ENCODE data around the gene RBM39.
"Not testable (repeated sequence)": the region's sequence is repeated elsewhere in the genome, so short reads cannot be mapped to it uniquely, and the experiment has no call there.

Gene RBM39

DNA sequence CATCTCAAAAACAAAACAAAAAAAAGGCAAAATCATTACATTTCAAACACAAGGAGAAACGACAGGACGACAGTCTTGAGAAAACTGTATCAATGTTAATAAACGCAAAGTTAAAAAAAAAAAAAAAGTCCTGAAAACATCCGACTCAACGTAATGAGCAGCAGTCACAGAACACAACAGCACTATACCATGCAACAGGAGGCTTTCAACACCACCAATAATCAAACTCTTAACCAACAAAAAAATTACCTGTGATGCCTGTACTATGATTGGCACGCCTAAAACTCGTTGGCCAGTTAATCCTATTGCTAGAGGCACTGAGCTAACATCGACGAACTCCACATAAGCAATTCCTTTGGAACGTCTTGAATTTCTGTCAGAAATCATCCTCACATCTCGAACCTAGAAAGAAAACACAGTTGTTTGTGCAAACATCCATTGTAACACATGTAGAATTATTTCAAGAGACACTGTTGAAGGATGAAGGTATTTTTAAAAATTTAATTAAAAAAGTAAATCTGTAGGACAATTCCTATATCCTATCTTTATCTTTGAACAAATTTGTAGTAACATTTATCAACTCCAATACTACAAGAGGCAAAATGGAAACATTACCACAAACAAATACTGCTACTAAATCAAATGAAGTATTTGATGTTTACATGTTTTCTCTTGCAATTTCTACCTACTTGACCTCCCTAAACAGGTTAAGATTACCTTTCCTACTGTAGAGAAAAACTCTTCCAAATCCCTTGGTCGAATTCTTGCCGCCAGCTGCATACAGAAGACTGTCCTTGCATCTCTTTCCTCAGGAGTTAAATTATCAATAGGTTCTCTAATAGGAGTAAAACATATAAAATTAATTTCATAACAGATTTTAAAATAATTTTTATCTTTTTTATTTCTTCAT, 17.5 kb downstream of the RBM39 start:
- Histone ChIP-seq H3K27ac (replicated peaks; ENCODE audit: low read length) (no peak overlapping the region), H3K4me3 (ENCODE audit: low read length in 2 of 2) (no peak overlapping the region), H3K9me3 (replicated peaks in 1 of 2; ENCODE audit: control insufficient read depth in 2 of 2, insufficient read depth in 1 of 2, low read depth in 1 of 2, low read length in 2 of 2) (no peaks in the 10 kb centered on the region), H3K4ac (ENCODE audit: low read length) (no peak overlapping the region), H3K79me1 (ENCODE audit: low read depth, low read length) (peaks cover 5% of the 10 kb centered on the region), H3K4me1 (ENCODE audit: control insufficient read depth in 2 of 2, insufficient read depth in 1 of 2, low read depth in 1 of 2, low read length in 2 of 2) (no peaks in the 10 kb centered on the region), H3K4me2 (ENCODE audit: insufficient read depth, low read length, poor library complexity, severe bottlenecking) (no peak overlapping the region), H4K8ac (ENCODE audit: low read depth, low read length) (no peak overlapping the region), H2AK5ac (ENCODE audit: low read depth, low read length) (no peak overlapping the region), H2BK5ac (ENCODE audit: low read length) (no peak overlapping the region), H3K9ac (ENCODE audit: low read depth, low read length, poor library complexity) (no peak overlapping the region), H2BK15ac (ENCODE audit: low read length) (no peak overlapping the region), H3K14ac (ENCODE audit: low read length) (no peak overlapping the region), H4K91ac (ENCODE audit: low read depth, low read length, poor library complexity) (no peak overlapping the region), H2BK120ac (ENCODE audit: low read depth, low read length) (no peak overlapping the region), H3K36me3 (replicated peaks in 1 of 2; ENCODE audit: control insufficient read depth in 2 of 2, insufficient read depth in 2 of 2, low read length in 2 of 2) (peaks cover 57 to 97% of the 10 kb centered on the region in 2 donors), H3K18ac (ENCODE audit: low read length) (no peak overlapping the region), H2BK12ac (ENCODE audit: low read length) (no peak overlapping the region), H3K23ac (ENCODE audit: low read depth, low read length, poor library complexity) (no peak overlapping the region), H2AFZ (ENCODE audit: low read length) (no peak overlapping the region), H3K27me3 (ENCODE audit: control insufficient read depth in 3 of 3, insufficient read depth in 3 of 3, low read depth in 1 of 3, low read length in 3 of 3) (no peaks in the 10 kb centered on the region)
- no peak for DNase-seq (ENCODE audit: low spot score)
- no CpG with 5 or more reads among the region's 13 CpGs for WGBS, 2 donors (ENCODE audit: extremely low coverage in 2 of 2, insufficient read length in 2 of 2, insufficient replicate concordance in 1 of 2)

DNA sequence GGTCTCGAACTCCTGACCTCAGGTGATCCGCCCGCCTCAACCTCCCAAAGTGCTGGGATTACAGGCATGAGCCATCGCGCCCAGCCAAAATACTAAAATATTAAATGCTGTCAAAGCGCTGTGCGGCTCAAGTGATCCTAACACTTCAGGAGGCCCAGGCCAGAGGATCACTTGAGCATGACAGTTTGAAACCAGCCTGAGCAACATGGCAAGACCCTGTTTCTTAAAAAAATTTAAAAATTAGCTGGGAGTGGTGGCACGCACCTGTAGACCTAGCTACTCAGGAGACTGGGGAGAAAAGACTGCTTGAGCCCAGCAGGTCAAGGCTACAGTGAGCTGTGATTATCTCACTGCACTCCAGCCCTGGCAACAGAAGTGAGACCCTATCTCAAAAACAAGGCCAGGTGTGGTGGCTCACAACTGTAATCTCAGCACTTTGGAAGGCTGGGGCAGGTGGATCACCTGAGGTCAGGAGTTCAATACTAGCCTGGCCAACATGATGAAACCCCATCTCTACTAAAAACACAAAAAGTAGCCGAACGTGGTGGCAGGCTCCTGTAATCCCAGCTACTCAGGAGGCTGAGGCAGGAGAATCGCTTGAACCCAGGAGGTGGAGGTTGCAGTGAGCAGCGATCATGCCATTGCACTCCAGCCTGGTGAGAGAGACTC, 18.3 kb downstream of the RBM39 start:
- H3K18ac ChIP-seq (ENCODE audit: low read length); H4K91ac ChIP-seq (ENCODE audit: low read depth, low read length, poor library complexity); H4K8ac ChIP-seq (ENCODE audit: low read depth, low read length); H2BK5ac ChIP-seq (ENCODE audit: low read length); H2BK15ac ChIP-seq (ENCODE audit: low read length); H3K9me3 ChIP-seq (replicated peaks in 1 of 2; ENCODE audit: control insufficient read depth in 2 of 2, insufficient read depth in 1 of 2, low read depth in 1 of 2, low read length in 2 of 2); H3K23ac ChIP-seq (ENCODE audit: low read depth, low read length, poor library complexity); H2BK120ac ChIP-seq (ENCODE audit: low read depth, low read length); H2AFZ ChIP-seq (ENCODE audit: low read length); H2AK5ac ChIP-seq (ENCODE audit: low read depth, low read length); H3K14ac ChIP-seq (ENCODE audit: low read length); H3K27ac ChIP-seq (replicated peaks; ENCODE audit: low read length); H3K4me2 ChIP-seq (ENCODE audit: insufficient read depth, low read length, poor library complexity, severe bottlenecking); DNase-seq (ENCODE audit: low spot score); H2BK12ac ChIP-seq (ENCODE audit: low read length); H3K27me3 ChIP-seq (ENCODE audit: control insufficient read depth in 3 of 3, insufficient read depth in 3 of 3, low read depth in 1 of 3, low read length in 3 of 3); H3K4ac ChIP-seq (ENCODE audit: low read length); H3K79me1 ChIP-seq (ENCODE audit: low read depth, low read length); H3K9ac ChIP-seq (ENCODE audit: low read depth, low read length, poor library complexity); H3K4me1 ChIP-seq (ENCODE audit: control insufficient read depth in 2 of 2, insufficient read depth in 1 of 2, low read depth in 1 of 2, low read length in 2 of 2); H3K4me3 ChIP-seq (ENCODE audit: low read length in 2 of 2): not testable (repeated sequence)
- no CpG with 5 or more reads among the region's 12 CpGs for WGBS, 2 donors (ENCODE audit: extremely low coverage in 2 of 2, insufficient read length in 2 of 2, insufficient replicate concordance in 1 of 2)
- peaks cover 60 to 97% of the 10 kb centered on the region in 2 donors for H3K36me3 ChIP-seq (replicated peaks in 1 of 2; ENCODE audit: control insufficient read depth in 2 of 2, insufficient read depth in 2 of 2, low read length in 2 of 2)

DNA sequence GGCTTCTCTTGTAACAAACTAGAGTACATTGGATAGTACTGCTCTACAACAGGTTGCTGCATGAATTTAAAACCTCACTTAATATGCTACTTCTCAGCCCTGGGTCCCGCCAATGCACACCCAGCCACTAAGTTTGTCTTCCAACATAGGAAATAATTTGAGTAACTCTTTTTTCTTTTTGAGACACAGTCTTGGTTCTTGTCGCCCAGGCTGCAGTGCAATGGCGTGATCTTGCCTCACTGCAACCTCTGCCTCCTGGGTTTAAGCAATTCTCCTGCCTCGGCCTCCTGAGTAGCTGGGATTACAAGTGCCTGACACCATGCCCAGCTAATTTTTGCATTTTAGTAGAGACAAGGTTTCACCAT, 18.8 kb downstream of the RBM39 start:
- WGBS, 2 donors (ENCODE audit: extremely low coverage in 2 of 2, insufficient read length in 2 of 2, insufficient replicate concordance in 1 of 2) = no CpG with 5 or more reads among the region's 4 CpGs
- not testable (repeated sequence) for H3K23ac ChIP-seq (ENCODE audit: low read depth, low read length, poor library complexity); H4K8ac ChIP-seq (ENCODE audit: low read depth, low read length); H2BK5ac ChIP-seq (ENCODE audit: low read length); H2AFZ ChIP-seq (ENCODE audit: low read length); H3K27me3 ChIP-seq (ENCODE audit: control insufficient read depth in 3 of 3, insufficient read depth in 3 of 3, low read depth in 1 of 3, low read length in 3 of 3); H3K4me2 ChIP-seq (ENCODE audit: insufficient read depth, low read length, poor library complexity, severe bottlenecking); H3K4me1 ChIP-seq (ENCODE audit: control insufficient read depth in 2 of 2, insufficient read depth in 1 of 2, low read depth in 1 of 2, low read length in 2 of 2); H3K9ac ChIP-seq (ENCODE audit: low read depth, low read length, poor library complexity); H2BK12ac ChIP-seq (ENCODE audit: low read length); H4K91ac ChIP-seq (ENCODE audit: low read depth, low read length, poor library complexity); H3K27ac ChIP-seq (replicated peaks; ENCODE audit: low read length); H3K9me3 ChIP-seq (replicated peaks in 1 of 2; ENCODE audit: control insufficient read depth in 2 of 2, insufficient read depth in 1 of 2, low read depth in 1 of 2, low read length in 2 of 2); H3K4ac ChIP-seq (ENCODE audit: low read length); H3K14ac ChIP-seq (ENCODE audit: low read length); H2AK5ac ChIP-seq (ENCODE audit: low read depth, low read length); DNase-seq (ENCODE audit: low spot score); H2BK120ac ChIP-seq (ENCODE audit: low read depth, low read length); H3K79me1 ChIP-seq (ENCODE audit: low read depth, low read length); H2BK15ac ChIP-seq (ENCODE audit: low read length); H3K4me3 ChIP-seq (ENCODE audit: low read length in 2 of 2); H3K18ac ChIP-seq (ENCODE audit: low read length)
- peaks cover 60 to 97% of the 10 kb centered on the region in 2 donors for H3K36me3 ChIP-seq (replicated peaks in 1 of 2; ENCODE audit: control insufficient read depth in 2 of 2, insufficient read depth in 2 of 2, low read length in 2 of 2)

DNA sequence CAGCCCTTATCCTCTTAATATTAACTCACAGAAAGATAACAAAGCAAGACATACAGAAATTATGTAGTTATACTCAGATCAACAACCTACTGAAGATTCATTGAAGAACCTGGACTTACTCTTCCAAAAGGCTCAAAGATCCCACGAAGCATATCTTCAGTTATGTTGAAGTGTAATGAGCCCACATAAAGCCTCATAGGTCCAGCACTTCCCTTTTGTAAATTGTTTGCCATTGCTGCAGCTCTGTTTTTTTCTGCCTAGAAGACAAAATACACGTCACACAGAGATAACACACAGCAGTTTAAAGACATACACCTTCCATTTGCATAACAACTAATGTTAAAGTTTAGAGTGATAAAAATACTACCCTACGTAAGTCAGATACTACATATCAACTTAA, 20.4 kb downstream of the RBM39 start:
- H2BK12ac ChIP-seq (ENCODE audit: low read length) = no peak overlapping the region
- no peak overlapping the region for H3K4ac ChIP-seq (ENCODE audit: low read length)
- no peak overlapping the region for H3K4me3 ChIP-seq (ENCODE audit: low read length in 2 of 2)
- WGBS, 2 donors (ENCODE audit: extremely low coverage in 2 of 2, insufficient read length in 2 of 2, insufficient replicate concordance in 1 of 2) = no CpG with 5 or more reads among the region's 3 CpGs
- H4K8ac ChIP-seq (ENCODE audit: low read depth, low read length) = no peak overlapping the region
- no peak overlapping the region for H3K9ac ChIP-seq (ENCODE audit: low read depth, low read length, poor library complexity)
- peaks cover 11% of the 10 kb centered on the region for H3K79me1 ChIP-seq (ENCODE audit: low read depth, low read length)
- H2BK5ac ChIP-seq (ENCODE audit: low read length) = no peak overlapping the region
- H3K4me1 ChIP-seq (ENCODE audit: control insufficient read depth in 2 of 2, insufficient read depth in 1 of 2, low read depth in 1 of 2, low read length in 2 of 2) = no peaks in the 10 kb centered on the region
- no peaks in the 10 kb centered on the region for H3K27me3 ChIP-seq (ENCODE audit: control insufficient read depth in 3 of 3, insufficient read depth in 3 of 3, low read depth in 1 of 3, low read length in 3 of 3)
- no peaks in the 10 kb centered on the region for H3K9me3 ChIP-seq (replicated peaks in 1 of 2; ENCODE audit: control insufficient read depth in 2 of 2, insufficient read depth in 1 of 2, low read depth in 1 of 2, low read length in 2 of 2)
- DNase-seq (ENCODE audit: low spot score) = no peak
- no peak overlapping the region for H3K4me2 ChIP-seq (ENCODE audit: insufficient read depth, low read length, poor library complexity, severe bottlenecking)
- H2BK15ac ChIP-seq (ENCODE audit: low read length) = no peak overlapping the region
- H2AFZ ChIP-seq (ENCODE audit: low read length) = no peak overlapping the region
- H3K27ac ChIP-seq (replicated peaks; ENCODE audit: low read length) = no peak overlapping the region
- no peak overlapping the region for H3K14ac ChIP-seq (ENCODE audit: low read length)
- H3K18ac ChIP-seq (ENCODE audit: low read length) = no peak overlapping the region
- H4K91ac ChIP-seq (ENCODE audit: low read depth, low read length, poor library complexity) = no peak overlapping the region
- peaks cover 60 to 99% of the 10 kb centered on the region in 2 donors for H3K36me3 ChIP-seq (replicated peaks in 1 of 2; ENCODE audit: control insufficient read depth in 2 of 2, insufficient read depth in 2 of 2, low read length in 2 of 2)
- H3K23ac ChIP-seq (ENCODE audit: low read depth, low read length, poor library complexity) = no peak overlapping the region
- H2BK120ac ChIP-seq (ENCODE audit: low read depth, low read length) = no peak overlapping the region
- H2AK5ac ChIP-seq (ENCODE audit: low read depth, low read length) = no peak overlapping the region
